HEK293 (cell line): Measurements from ENCODE around the gene DERL2.

Source experiments
- EGR2 ChIP-seq: fragments of 450-650 bp; formaldehyde crosslinking; IDR thresholded peaks from 2 replicates; pipeline ENCODE4 v1.5.1; 2016; ENCODE audit warnings: low read depth, missing biosample characterization, missing genetic modification characterization
- GLI2 ChIP-seq: fragments of 450-650 bp; formaldehyde crosslinking; IDR thresholded peaks from 2 replicates; pipeline ENCODE4; 2017; ENCODE audit warnings: missing biosample characterization, missing genetic modification characterization, low read depth, borderline replicate concordance
- IKZF3 ChIP-seq: fragments of 450-650 bp; IDR thresholded peaks from 2 replicates; pipeline ENCODE4 v1.5.0; 2018; ENCODE audit warnings: missing biosample characterization, mild to moderate bottlenecking, missing genetic modification characterization, moderate library complexity
- MYNN ChIP-seq: fragments of 450-650 bp; formaldehyde crosslinking; IDR thresholded peaks from 2 replicates; pipeline ENCODE4 v1.5.1; 2016; ENCODE audit warnings: missing biosample characterization, missing genetic modification characterization, borderline replicate concordance
- SALL2 ChIP-seq: fragments of 450-650 bp; formaldehyde crosslinking; IDR thresholded peaks from 2 replicates; pipeline ENCODE4 v1.5.0; 2017; ENCODE audit warnings: missing biosample characterization, mild to moderate bottlenecking, missing genetic modification characterization, borderline replicate concordance
- SCRT1 ChIP-seq: fragments of 450-650 bp; formaldehyde crosslinking; IDR thresholded peaks from 2 replicates; pipeline ENCODE4 v1.5.1; 2016; ENCODE audit warnings: missing biosample characterization, missing genetic modification characterization, borderline replicate concordance
- ZBTB7A ChIP-seq: fragments of 450-650 bp; formaldehyde crosslinking; IDR thresholded peaks from 2 replicates; pipeline ENCODE4 v1.5.1; 2016; ENCODE audit warnings: low read depth, missing biosample characterization, missing genetic modification characterization
- ZEB2 ChIP-seq: fragments of 450-650 bp; formaldehyde crosslinking; IDR thresholded peaks from 2 replicates; pipeline ENCODE4 v1.5.1; 2016; ENCODE audit warnings: missing biosample characterization, missing genetic modification characterization
- ZNF112 ChIP-seq: fragments of 450-650 bp; formaldehyde crosslinking; IDR thresholded peaks from 2 replicates; pipeline ENCODE4 v1.5.0; 2017; ENCODE audit warnings: missing biosample characterization, missing genetic modification characterization
- ZNF148 ChIP-seq: fragments of 450-650 bp; formaldehyde crosslinking; IDR thresholded peaks from 2 replicates; pipeline ENCODE4 v1.5.0; 2017; ENCODE audit warnings: missing biosample characterization, missing genetic modification characterization, borderline replicate concordance
- ZNF157 ChIP-seq: fragments of 450-650 bp; formaldehyde crosslinking; IDR thresholded peaks from 2 replicates; pipeline ENCODE4 v1.5.1; 2016; ENCODE audit warnings: missing biosample characterization, missing genetic modification characterization
- ZNF335 ChIP-seq: fragments of 450-650 bp; formaldehyde crosslinking; conservative IDR thresholded peaks from 2 replicates; pipeline ENCODE4 v1.5.1; 2016; ENCODE audit warnings: missing biosample characterization, missing genetic modification characterization
- ZNF354C ChIP-seq: fragments of 450-650 bp; formaldehyde crosslinking; IDR thresholded peaks from 2 replicates; pipeline ENCODE4 v1.5.1; 2016; ENCODE audit warnings: missing biosample characterization, missing genetic modification characterization, low read depth, borderline replicate concordance
- ZNF391 ChIP-seq: fragments of 450-650 bp; formaldehyde crosslinking; IDR thresholded peaks from 2 replicates; pipeline ENCODE4 v1.5.1; 2016; ENCODE audit warnings: low read depth, missing biosample characterization, missing genetic modification characterization, borderline replicate concordance
- ZNF518A ChIP-seq: fragments of 450-650 bp; formaldehyde crosslinking; conservative IDR thresholded peaks from 2 replicates; pipeline ENCODE4 v1.5.1; 2016; ENCODE audit warnings: low read depth, missing biosample characterization, missing genetic modification characterization
- ZNF521 ChIP-seq: fragments of 450-650 bp; formaldehyde crosslinking; IDR thresholded peaks from 2 replicates; pipeline ENCODE4 v1.5.1; 2017; ENCODE audit warnings: missing biosample characterization, mild to moderate bottlenecking, missing genetic modification characterization
- ZNF530 ChIP-seq: fragments of 450-650 bp; formaldehyde crosslinking; IDR thresholded peaks from 2 replicates; pipeline ENCODE4 v1.5.1; 2016; ENCODE audit warnings: low read depth, missing biosample characterization, missing genetic modification characterization
- ZNF558 ChIP-seq: fragments of 450-650 bp; formaldehyde crosslinking; IDR thresholded peaks from 2 replicates; pipeline ENCODE4 v1.5.1; 2016; ENCODE audit warnings: missing biosample characterization, missing genetic modification characterization
- ZNF629 ChIP-seq: fragments of 450-650 bp; formaldehyde crosslinking; IDR thresholded peaks from 2 replicates; pipeline ENCODE4 v1.5.1; 2017; ENCODE audit warnings: missing biosample characterization, missing genetic modification characterization
- ZNF670 ChIP-seq: fragments of 450-650 bp; formaldehyde crosslinking; IDR thresholded peaks from 2 replicates; pipeline ENCODE4 v1.5.1; 2016; ENCODE audit warnings: missing biosample characterization, missing genetic modification characterization, low read depth
- ZNF707 ChIP-seq: fragments of 450-650 bp; formaldehyde crosslinking; IDR thresholded peaks from 2 replicates; pipeline ENCODE4 v1.5.1; 2016; ENCODE audit warnings: missing biosample characterization, missing genetic modification characterization
- ZNF843 ChIP-seq: fragments of 450-650 bp; formaldehyde crosslinking; IDR thresholded peaks from 2 replicates; pipeline ENCODE4 v1.5.1; 2016; ENCODE audit warnings: missing biosample characterization, missing genetic modification characterization
- ZSCAN30 ChIP-seq: fragments of 450-650 bp; IDR thresholded peaks from 2 replicates; pipeline ENCODE4 v1.5.1; 2018; ENCODE audit warnings: missing biosample characterization, mild to moderate bottlenecking, missing genetic modification characterization, moderate library complexity
- TF ChIP-seq, protein P1 (sequence below): fragments of 450-650 bp; formaldehyde crosslinking; IDR thresholded peaks from 2 replicates; pipeline ENCODE4 v1.5.1; 2016; ENCODE audit warnings: missing biosample characterization, missing genetic modification characterization
- TF ChIP-seq, protein P2 (sequence below): fragments of 450-650 bp; formaldehyde crosslinking; IDR thresholded peaks from 2 replicates; pipeline ENCODE4 v1.5.1; 2017; ENCODE audit warnings: missing biosample characterization, missing genetic modification characterization
- TF ChIP-seq, protein P3 (sequence below): fragments of 450-650 bp; formaldehyde crosslinking; IDR thresholded peaks from 2 replicates; pipeline ENCODE4 v1.5.1; 2017; ENCODE audit warnings: missing biosample characterization, mild to moderate bottlenecking, missing genetic modification characterization, moderate library complexity

The DERL2 gene

GRCh38 chr17:5500589-5501391 lies 14.8 kb upstream of the DERL2 start (continued):
- TF ChIP-seq MYNN: peak; percentile 58; the same call in 1 of the 2 replicates
- no peak for TF ChIP-seq ZNF843
- no peak for TF ChIP-seq GLI2
- TF ChIP-seq ZBTB7A (tag by site-specific recombination): no peak
- TF ChIP-seq IKZF3 (tag by site-specific recombination): no peak
- TF ChIP-seq ZNF707: no peak
- peak; percentile 91; the same call in 1 of the 2 replicates for TF ChIP-seq SCRT1 (tag by site-specific recombination)
- no peak for TF ChIP-seq ZNF391 (tag by site-specific recombination)
- no peak for TF ChIP-seq ZNF354C (tag by site-specific recombination)
- TF ChIP-seq ZNF148: no peak
- 0 out of 2 replicates have a peak, but pooled peaks have one; percentile 33 for TF ChIP-seq ZEB2 (tag by site-specific recombination)
- no peak for TF ChIP-seq ZNF530 (tag by site-specific recombination)
- no peak for TF ChIP-seq ZNF157
- TF ChIP-seq ZNF518A (tag by site-specific recombination): no peak
- no peak for TF ChIP-seq SALL2 (tag by site-specific recombination)
- no peak for TF ChIP-seq ZSCAN30 (tag by site-specific recombination)
- peak; percentile 39; the same call in 1 of the 2 replicates for TF ChIP-seq ZNF629 (tag by site-specific recombination)
- TF ChIP-seq, protein P1, sequence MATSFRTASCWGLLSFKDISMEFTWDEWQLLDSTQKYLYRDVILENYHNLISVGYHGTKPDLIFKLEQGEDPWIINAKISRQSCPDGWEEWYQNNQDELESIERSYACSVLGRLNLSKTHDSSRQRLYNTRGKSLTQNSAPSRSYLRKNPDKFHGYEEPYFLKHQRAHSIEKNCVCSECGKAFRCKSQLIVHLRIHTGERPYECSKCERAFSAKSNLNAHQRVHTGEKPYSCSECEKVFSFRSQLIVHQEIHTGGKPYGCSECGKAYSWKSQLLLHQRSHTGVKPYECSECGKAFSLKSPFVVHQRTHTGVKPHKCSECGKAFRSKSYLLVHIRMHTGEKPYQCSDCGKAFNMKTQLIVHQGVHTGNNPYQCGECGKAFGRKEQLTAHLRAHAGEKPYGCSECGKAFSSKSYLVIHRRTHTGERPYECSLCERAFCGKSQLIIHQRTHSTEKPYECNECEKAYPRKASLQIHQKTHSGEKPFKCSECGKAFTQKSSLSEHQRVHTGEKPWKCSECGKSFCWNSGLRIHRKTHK (tag by site-specific recombination): no peak
- no peak for TF ChIP-seq ZNF112 (tag by site-specific recombination)
- TF ChIP-seq, protein P2, sequence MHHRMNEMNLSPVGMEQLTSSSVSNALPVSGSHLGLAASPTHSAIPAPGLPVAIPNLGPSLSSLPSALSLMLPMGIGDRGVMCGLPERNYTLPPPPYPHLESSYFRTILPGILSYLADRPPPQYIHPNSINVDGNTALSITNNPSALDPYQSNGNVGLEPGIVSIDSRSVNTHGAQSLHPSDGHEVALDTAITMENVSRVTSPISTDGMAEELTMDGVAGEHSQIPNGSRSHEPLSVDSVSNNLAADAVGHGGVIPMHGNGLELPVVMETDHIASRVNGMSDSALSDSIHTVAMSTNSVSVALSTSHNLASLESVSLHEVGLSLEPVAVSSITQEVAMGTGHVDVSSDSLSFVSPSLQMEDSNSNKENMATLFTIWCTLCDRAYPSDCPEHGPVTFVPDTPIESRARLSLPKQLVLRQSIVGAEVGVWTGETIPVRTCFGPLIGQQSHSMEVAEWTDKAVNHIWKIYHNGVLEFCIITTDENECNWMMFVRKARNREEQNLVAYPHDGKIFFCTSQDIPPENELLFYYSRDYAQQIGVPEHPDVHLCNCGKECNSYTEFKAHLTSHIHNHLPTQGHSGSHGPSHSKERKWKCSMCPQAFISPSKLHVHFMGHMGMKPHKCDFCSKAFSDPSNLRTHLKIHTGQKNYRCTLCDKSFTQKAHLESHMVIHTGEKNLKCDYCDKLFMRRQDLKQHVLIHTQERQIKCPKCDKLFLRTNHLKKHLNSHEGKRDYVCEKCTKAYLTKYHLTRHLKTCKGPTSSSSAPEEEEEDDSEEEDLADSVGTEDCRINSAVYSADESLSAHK: no peak
- TF ChIP-seq ZNF521 (tag by site-specific recombination): no peak
- no peak for TF ChIP-seq ZNF558 (tag by site-specific recombination)
- peak; percentile 57 for TF ChIP-seq EGR2 (tag by site-specific recombination)
- TF ChIP-seq ZNF670 (tag by site-specific recombination): no peak
- TF ChIP-seq, protein P3, sequence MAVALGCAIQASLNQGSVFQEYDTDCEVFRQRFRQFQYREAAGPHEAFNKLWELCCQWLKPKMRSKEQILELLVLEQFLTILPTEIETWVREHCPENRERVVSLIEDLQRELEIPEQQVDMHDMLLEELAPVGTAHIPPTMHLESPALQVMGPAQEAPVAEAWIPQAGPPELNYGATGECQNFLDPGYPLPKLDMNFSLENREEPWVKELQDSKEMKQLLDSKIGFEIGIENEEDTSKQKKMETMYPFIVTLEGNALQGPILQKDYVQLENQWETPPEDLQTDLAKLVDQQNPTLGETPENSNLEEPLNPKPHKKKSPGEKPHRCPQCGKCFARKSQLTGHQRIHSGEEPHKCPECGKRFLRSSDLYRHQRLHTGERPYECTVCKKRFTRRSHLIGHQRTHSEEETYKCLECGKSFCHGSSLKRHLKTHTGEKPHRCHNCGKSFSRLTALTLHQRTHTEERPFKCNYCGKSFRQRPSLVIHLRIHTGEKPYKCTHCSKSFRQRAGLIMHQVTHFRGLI: peak; percentile 41; the same call in 1 of the 2 replicates
- TF ChIP-seq ZNF335 (tag by site-specific recombination): peak; percentile 88
